HepG2 (cell line): ENCODE results near the gene GDF7. TPM values are rescaled to one million over a fixed set of nuclear protein-coding genes. Genes with fewer than 3 reads are reported as not detected.

Experiments used
- ATF4 ChIP-seq, 2 experiments: fragments of 450-650 bp in 1 of 2; sonication (generic) in 1 of 2; formaldehyde crosslinking; IDR thresholded peaks; 2 replicates each; pipeline versions ENCODE4 v1.5.0 to v1.8.0; 2020 to 2022; ENCODE audit warnings: mild to moderate bottlenecking in 1 of 2, missing genetic modification reagents in 1 of 2
- GMEB2 ChIP-seq: IDR thresholded peaks from 2 replicates; pipeline ENCODE4 v1.6.1; 2016; ENCODE audit warnings: missing biosample characterization, missing genetic modification reagents, low read depth
- HDAC1 ChIP-seq: sonication (generic); formaldehyde crosslinking; IDR thresholded peaks from 2 replicates; pipeline ENCODE4 v1.5.1; 2020; ENCODE audit warnings: mild to moderate bottlenecking, missing genetic modification reagents
- HOXA3 ChIP-seq: sonication (generic); formaldehyde crosslinking; IDR thresholded peaks from 2 replicates; pipeline ENCODE4 v1.5.0; 2020; ENCODE audit warnings: missing genetic modification reagents
- HOXA7 ChIP-seq: sonication (generic); formaldehyde crosslinking; IDR thresholded peaks from 2 replicates; pipeline ENCODE4 v1.8.1; 2022; ENCODE audit warnings: mild to moderate bottlenecking, missing genetic modification reagents, moderate library complexity
- JDP2 ChIP-seq: sonication (generic); formaldehyde crosslinking; IDR thresholded peaks from 2 replicates; pipeline ENCODE4 v1.8.1; 2022; ENCODE audit warnings: missing genetic modification reagents, borderline replicate concordance
- MED13 ChIP-seq: sonication (generic); formaldehyde crosslinking; IDR thresholded peaks from 2 replicates; pipeline ENCODE4 v1.5.0; 2020; ENCODE audit warnings: missing genetic modification reagents
- MEIS2 ChIP-seq: sonication (generic); formaldehyde crosslinking; IDR thresholded peaks from 2 replicates; pipeline ENCODE4 v1.9.0; 2021; ENCODE audit warnings: mild to moderate bottlenecking, missing genetic modification reagents
- PHF8 ChIP-seq: sonication (generic); formaldehyde crosslinking; IDR thresholded peaks from 2 replicates; pipeline ENCODE4 v1.5.0; 2020; ENCODE audit warnings: missing genetic modification reagents
- REPIN1 ChIP-seq: sonication (generic); formaldehyde crosslinking; IDR thresholded peaks from 2 replicates; pipeline ENCODE4 v1.8.0; 2022; ENCODE audit warnings: missing genetic modification reagents, low read depth, mild to moderate bottlenecking, borderline replicate concordance
- REXO4 ChIP-seq: sonication (generic); formaldehyde crosslinking; IDR thresholded peaks from 2 replicates; pipeline ENCODE4 v1.8.0; 2022; ENCODE audit warnings: missing genetic modification reagents, mild to moderate bottlenecking, borderline replicate concordance
- SETDB1 ChIP-seq: sonication (generic); formaldehyde crosslinking; IDR thresholded peaks from 2 replicates; pipeline ENCODE4 v1.5.1; 2020; ENCODE audit warnings: missing genetic modification reagents, mild to moderate bottlenecking, borderline replicate concordance
- SIN3B ChIP-seq: fragments of 150-350 bp; IDR thresholded peaks from 2 replicates; pipeline ENCODE4 v1.6.1; 2014; ENCODE audit warnings: low read length
- SMYD3 ChIP-seq: sonication (generic); formaldehyde crosslinking; IDR thresholded peaks from 2 replicates; pipeline ENCODE4 v1.8.1; 2023; ENCODE audit warnings: mild to moderate bottlenecking, missing genetic modification reagents
- TSC22D2 ChIP-seq: sonication (generic); formaldehyde crosslinking; IDR thresholded peaks from 2 replicates; pipeline ENCODE4 v1.5.1; 2020; ENCODE audit warnings: missing genetic modification reagents, mild to moderate bottlenecking, borderline replicate concordance
- WIZ ChIP-seq: sonication (generic); formaldehyde crosslinking; IDR thresholded peaks from 2 replicates; pipeline ENCODE4 v1.5.1; 2020; ENCODE audit warnings: mild to moderate bottlenecking, missing genetic modification reagents
- YY1 ChIP-seq: IDR thresholded peaks from 2 replicates; pipeline ENCODE4 v1.6.1; 2011; ENCODE audit warnings: low read length, low read depth, moderate library complexity, mild to moderate bottlenecking; ENCODE audit not compliant: insufficient read depth, insufficient replicate concordance
- ZNF20 ChIP-seq: sonication (generic); formaldehyde crosslinking; IDR thresholded peaks from 2 replicates; pipeline ENCODE4 v1.4.0; 2020; ENCODE audit warnings: mild to moderate bottlenecking, moderate library complexity, missing genetic modification reagents
- ZNF230 ChIP-seq: sonication (generic); formaldehyde crosslinking; IDR thresholded peaks from 2 replicates; pipeline ENCODE4 v1.4.0; 2020; ENCODE audit warnings: mild to moderate bottlenecking, missing genetic modification reagents
- ZNF274 ChIP-seq: sonication (generic); formaldehyde crosslinking; IDR thresholded peaks from 2 replicates; pipeline ENCODE4 v1.5.1; 2020; ENCODE audit warnings: mild to moderate bottlenecking, missing genetic modification reagents
- ZNF33A ChIP-seq: sonication (generic); formaldehyde crosslinking; IDR thresholded peaks from 2 replicates; pipeline ENCODE4 v1.5.1; 2020; ENCODE audit warnings: missing genetic modification reagents, mild to moderate bottlenecking, moderate library complexity, borderline replicate concordance
- ZNF598 ChIP-seq: sonication (generic); formaldehyde crosslinking; IDR thresholded peaks from 2 replicates; pipeline ENCODE4 v1.5.1; 2020; ENCODE audit warnings: mild to moderate bottlenecking, missing genetic modification reagents, borderline replicate concordance
- ZNF776 ChIP-seq: sonication (generic); formaldehyde crosslinking; IDR thresholded peaks from 2 replicates; pipeline ENCODE4 v1.4.0; 2020; ENCODE audit warnings: mild to moderate bottlenecking, missing genetic modification reagents
- ZUFSP ChIP-seq: sonication (generic); formaldehyde crosslinking; IDR thresholded peaks from 2 replicates; pipeline ENCODE4 v1.9.0; 2021; ENCODE audit warnings: missing genetic modification reagents, mild to moderate bottlenecking, borderline replicate concordance
- polyA plus RNA-seq, 8 experiments: library from polyadenylated mRNA; depleted of rRNA in 3 of 8; stranded (reverse) in 7 of 8; unstranded in 1 of 8; fragments of >200 nt; fragmentation: Illumina TruSeq in 4 of 8; extraction: Trizol in 4 of 8; gene quantifications; 2 replicates each; pipeline versions ENCODE4 v1.2.1 to v1.2.3, GENCODE V29; 2011 to 2016; ENCODE audit warnings: low read depth in 4 of 8, missing spikeins in 1 of 8, mixed read lengths in 1 of 8; ENCODE audit not compliant: insufficient read depth in 1 of 8
- total RNA-seq, 5 experiments: library from RNA; depleted of rRNA; stranded (reverse); fragments of >200 nt; fragmentation: Illumina TruSeq; extraction: Trizol; gene quantifications; 2 replicates each; pipeline ENCODE4 v1.2.3, GENCODE V29; 2016; ENCODE audit warnings: low read depth in 1 of 5
- TF ChIP-seq, protein P1 (sequence below): sonication (generic); formaldehyde crosslinking; IDR thresholded peaks from 2 replicates; pipeline ENCODE4 v1.5.0; 2020; ENCODE audit warnings: mild to moderate bottlenecking, missing genetic modification reagents

The GDF7 gene
- total and polyA plus RNA-seq, 2 of the 13 experiments (the other 11 are each of a cell fraction or from before 2014, with no cell fraction given) = 1.6 to 15.0 TPM

DNA sequence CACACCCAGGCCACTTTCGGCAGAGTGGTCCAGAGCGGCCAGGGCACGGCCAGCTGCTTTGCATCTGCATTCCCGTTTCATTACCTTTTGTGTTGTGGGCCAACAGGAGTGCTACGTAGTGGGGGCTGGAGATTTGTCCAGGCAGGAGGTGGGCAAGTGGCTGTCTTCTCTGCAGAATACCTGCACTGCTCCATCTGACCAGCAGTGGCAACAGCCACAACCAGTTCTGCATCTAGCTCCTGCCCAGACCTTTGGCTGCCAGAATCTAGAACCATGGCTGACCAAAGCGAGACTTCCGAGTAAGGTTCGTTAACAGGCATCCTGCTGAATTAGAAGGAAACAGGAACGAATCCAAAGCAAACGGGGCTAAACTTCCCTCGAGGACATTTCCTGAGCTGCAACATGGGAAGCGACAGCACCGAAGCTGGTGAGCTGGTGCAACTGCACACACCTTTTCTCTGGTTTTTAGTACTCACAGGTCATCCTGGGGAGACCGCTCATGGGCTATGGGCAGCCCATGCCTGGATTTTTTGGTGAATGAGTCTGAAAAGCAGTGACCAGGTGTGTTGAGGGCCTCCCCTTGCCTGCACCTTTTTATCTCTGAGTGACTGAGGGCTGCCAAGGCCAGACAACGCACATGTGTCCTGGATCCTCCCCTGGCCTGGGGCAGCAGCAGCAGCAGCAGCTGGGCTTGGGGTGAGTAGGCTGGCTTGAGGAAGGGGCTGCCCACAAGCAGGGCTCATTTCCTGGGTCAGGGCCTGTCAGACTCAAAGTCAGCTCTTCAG, 10.5 kb downstream of the GDF7 start (continued):
- TF ChIP-seq HOXA7 (CRISPR knock-in tag) (no peak), REPIN1 (no peak), JDP2 (CRISPR knock-in tag) (no peak), WIZ (CRISPR knock-in tag) (no peak), REXO4 (CRISPR knock-in tag) (no peak), HOXA3 (CRISPR knock-in tag) (0 out of 2 replicates have a peak, but pooled peaks have one; percentile 13), HDAC1 (CRISPR knock-in tag) (no peak), ZNF598 (CRISPR knock-in tag) (no peak), ZUFSP (no peak), TSC22D2 (CRISPR knock-in tag) (no peak), PHF8 (CRISPR knock-in tag) (no peak), ZNF776 (no peak), SIN3B (no peak), ZNF230 (0 out of 2 replicates have a peak, but pooled peaks have one; percentile 29), SETDB1 (CRISPR knock-in tag) (no peak), MED13 (CRISPR knock-in tag) (no peak), ZNF20 (no peak), ZNF274 (CRISPR knock-in tag) (no peak), YY1 (no peak), ZNF33A (CRISPR knock-in tag) (no peak), ATF4 (CRISPR knock-in tag; IDR thresholded peaks at IDR 0.05) (no peak), MEIS2 (no peak), SMYD3 (CRISPR knock-in tag) (no peak), GMEB2 (CRISPR knock-in tag) (no peak)
- TF ChIP-seq, protein P1, sequence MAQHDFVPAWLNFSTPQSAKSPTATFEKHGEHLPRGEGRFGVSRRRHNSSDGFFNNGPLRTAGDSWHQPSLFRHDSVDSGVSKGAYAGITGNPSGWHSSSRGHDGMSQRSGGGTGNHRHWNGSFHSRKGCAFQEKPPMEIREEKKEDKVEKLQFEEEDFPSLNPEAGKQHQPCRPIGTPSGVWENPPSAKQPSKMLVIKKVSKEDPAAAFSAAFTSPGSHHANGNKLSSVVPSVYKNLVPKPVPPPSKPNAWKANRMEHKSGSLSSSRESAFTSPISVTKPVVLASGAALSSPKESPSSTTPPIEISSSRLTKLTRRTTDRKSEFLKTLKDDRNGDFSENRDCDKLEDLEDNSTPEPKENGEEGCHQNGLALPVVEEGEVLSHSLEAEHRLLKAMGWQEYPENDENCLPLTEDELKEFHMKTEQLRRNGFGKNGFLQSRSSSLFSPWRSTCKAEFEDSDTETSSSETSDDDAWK = no peak
